HG03520 (cell line): Measurements from ENCODE around the gene CSTPP1.

Experiments used
- ATAC-seq: cut with Tn5 transposase; IDR thresholded peaks from one replicate; pipeline ENCODE4 v1.9.1; 2021; ENCODE audit warnings: mild to moderate bottlenecking, moderate library complexity; ENCODE audit not compliant: unreplicated experiment

The CSTPP1 gene

DNA sequence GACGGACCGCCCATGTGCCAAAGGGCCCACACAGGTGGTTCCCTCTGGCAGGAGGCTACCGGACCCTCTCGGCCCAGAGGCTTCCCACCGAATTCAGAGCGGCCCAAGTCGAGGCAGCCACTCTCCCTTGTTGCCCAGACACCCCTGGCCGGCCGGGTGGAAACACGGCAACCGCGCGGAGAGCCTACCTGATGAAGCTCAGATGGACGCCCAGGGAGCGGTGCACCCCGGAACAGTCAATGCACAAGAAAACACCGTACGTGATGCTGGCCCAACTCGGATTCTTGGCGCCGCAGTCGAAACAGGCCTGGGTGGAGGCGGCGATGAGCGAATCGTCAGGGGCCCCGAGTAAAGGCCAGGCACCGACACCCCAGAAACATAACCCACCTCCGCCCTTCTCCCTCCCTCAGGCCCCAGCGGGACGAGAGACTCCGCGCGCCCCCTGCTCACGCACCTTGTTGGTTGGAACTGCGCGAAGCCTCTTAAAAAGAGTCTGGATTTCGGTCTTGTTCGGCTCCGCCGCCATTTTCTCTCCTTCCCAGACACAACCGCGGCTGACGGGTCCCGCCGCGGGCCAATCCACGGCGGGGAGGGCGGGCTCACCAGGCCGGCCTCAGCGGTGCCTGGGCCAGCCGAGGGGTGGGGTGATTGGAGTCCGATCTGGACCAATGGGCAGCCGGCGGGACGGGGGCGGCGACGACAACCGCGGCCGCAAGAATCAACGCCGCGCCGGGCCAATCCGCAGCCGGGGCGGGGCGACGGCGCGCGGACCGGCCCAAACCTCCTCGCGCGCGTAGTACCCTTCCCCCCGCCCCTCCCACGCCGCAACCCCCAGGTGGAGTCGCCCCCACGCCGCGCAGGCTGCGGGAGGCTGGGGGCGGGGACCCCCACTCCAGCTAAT, 240.0 kb downstream of the CSTPP1 start, which contains the start of gene ARFGAP2:
ARFGAP2 (minus strand) TSS at position 552 of the 901 bp plus-strand sequence; CDS start at position 526, 26 bp downstream.
- ATAC-seq, result peak; percentile 85

DNA sequence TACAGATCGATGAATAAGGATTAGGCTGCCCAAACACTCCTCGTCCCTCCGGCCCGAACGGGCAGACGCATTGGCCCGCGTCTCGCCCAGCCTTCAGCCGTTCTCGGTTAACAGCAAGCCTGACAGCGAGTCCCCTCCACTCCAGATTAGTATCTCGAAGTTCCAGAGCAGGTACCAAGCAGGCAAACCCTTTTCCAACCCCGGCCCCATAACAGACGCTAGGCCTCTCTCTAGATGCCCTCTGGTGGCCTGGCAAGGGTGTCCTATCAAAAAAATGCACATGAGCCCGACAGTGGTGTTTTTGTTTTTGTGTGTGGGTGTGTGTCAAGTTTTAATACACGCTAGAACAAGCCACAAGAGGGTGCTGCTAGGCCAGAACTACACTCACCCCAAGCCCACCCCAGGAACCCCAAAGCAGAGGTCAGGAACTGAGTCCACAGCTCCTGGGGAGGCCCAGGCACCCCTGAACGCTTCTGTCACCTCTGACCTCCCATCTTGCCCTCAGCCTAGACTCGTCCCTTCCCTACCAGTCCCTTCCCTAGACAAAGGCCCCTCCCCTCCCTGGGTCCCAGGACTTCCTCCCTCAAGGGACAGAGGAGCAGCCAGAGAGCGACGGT, 240.8 kb downstream of the CSTPP1 start:
- ATAC-seq, result peak; percentile 44

DNA sequence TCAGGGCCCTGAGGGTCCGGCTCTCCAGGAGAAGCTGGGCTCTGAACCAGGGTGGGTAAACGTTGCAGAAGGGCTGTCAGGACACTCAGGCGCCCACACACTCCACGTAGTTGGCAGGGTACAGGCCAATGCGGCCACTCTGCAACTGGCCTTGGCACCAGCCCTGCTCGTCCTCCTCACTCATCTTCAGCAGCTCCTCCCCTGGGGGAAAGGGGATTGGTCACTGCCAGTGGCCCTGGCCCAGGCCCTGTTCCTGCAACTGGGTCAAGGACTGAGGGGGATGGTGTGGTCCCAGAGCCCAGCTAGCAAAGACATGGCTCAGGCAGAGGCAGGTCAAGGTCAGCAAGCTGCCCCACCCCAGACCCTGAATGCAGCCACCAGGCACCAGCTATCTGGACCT, 241.3 kb downstream of the CSTPP1 start:
- ATAC-seq, result no peak

DNA sequence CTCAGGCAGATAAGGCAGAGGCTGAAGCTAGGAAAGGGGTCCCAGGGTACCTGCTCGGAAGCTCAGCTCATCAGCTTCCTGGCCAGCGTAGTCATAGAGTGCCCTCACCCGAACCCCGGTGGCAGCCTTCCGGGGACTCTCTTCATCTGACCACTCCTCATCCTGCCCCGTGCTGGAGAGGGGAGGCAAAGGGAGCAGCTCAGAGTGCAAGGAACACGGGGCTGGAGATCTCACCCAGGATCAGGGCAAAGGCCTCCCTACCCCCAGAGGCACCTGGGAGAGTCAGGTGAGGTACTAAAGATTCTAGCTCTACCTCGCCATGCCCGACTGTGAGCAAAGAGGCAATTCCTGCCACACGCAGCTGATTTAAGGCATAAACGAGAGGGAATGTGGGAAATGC, 241.8 kb downstream of the CSTPP1 start:
- no peak for ATAC-seq

DNA sequence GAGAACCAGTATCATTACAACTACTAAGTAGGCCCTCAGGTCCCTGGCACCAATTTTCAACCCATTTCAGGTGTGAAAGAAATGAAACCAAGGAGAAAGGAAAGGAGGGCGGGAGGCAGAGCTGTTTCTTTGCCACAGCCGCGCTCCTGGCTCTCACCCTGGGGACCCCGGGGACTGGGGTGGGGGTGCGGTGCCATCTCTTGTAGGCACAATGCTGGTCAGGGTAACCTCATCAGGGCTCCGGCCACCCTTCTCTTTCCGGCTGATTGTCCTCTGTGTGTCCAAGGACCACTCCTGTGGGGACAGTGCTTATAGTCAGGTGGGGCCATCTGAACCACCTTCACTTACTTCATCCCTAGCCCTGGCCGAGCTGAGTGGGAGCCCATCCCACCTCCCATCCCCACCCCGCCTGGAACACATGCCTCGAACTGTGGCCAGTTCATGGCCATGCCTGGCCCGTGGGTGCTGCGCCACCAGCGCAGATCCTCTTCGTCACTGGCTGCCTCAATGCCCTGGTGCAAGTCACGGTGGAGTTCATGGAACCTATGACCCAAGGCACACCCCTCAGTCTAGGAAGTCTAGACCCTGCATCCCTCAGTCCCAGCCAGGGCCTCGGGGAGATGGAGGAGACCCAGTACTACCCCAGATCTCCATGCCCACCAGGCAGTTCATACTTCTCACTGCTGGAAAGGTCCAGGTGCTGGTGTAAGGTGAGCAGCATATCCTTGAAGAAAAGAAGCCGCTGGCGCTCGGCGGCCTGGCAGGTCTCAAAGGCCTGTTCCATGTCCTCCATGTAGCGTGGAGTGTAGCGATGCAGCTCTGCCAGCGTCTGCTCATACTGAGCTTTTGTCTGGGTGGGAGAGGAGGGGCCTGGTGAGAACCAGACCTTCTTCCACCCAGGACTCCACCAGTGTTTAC, 242.4 kb downstream of the CSTPP1 start:
- ATAC-seq, result no peak

DNA sequence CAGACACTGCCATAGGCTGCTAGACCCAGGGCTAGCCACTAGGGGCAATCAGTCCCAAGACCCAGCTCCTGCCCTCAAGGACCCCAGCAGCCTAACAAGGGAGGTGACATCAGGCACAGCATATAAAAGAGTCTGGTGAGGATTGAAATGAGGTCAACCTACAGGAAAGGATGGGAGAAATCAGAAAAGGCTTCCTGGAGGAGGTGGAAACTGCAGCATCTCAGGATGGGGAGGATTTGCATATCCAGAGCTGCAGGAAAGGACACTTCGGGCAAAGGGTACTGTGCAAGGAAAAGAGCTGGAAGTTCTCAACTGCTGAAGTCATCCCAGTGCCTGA, 243.1 kb downstream of the CSTPP1 start:
- no peak for ATAC-seq

DNA sequence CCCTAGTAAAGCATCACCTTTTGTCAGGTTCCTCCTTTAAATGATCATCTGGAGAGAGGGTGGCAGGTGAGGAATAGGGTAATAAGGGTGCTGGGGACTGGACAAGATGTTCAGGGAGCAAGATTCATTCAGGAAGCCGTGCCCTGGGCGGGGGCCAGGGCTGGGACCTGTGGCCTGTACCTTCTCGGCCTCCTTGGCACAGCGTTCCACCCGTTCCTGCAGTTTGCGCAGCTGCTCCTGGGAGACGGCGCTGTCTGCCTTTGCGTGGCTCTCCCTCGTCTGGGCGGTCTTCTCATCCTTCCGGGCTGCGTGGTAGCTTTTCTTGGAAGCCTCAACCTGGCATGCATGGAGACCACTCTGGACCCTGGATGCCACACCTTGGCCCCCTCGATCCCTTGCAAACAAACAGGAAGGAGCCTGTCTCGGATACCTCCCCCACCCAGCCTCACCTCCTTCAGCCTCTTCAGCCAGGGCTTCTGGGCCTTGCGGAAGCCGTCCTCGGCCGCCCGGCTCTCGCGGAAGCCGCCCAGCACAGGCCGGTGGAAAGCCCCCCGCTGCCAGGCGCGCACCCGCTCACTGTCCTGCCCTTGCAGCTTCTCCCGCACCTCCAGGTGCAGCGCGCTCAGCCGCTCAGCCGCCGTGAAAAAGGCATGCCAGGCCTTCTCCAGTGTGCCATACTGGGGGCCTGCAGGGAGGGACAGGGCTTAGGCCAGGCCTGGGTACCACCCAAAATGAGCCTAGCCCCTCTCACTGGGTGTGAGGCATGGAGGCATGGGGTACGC, 243.6 kb downstream of the CSTPP1 start:
- ATAC-seq, result no peak

DNA sequence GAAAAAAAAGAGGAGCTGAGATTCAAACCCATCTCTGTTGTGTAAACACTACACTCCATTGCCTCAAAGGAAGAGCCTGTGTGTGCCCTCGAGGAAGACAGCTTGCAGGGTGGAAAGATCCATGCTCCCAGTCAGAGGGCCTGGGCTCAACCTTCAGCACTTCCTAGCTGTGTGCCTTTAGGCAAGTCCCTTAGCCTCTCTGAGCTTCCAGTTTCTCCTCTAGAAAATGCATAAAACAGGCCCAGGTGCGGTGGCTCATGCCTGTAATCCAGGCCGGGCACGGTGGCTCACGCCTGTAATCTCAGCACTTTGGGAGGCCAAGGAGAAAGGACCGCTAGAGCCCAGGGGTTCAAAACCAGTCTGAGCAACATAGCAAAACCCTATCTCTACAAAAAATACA, 244.7 kb downstream of the CSTPP1 start:
- no peak for ATAC-seq

DNA sequence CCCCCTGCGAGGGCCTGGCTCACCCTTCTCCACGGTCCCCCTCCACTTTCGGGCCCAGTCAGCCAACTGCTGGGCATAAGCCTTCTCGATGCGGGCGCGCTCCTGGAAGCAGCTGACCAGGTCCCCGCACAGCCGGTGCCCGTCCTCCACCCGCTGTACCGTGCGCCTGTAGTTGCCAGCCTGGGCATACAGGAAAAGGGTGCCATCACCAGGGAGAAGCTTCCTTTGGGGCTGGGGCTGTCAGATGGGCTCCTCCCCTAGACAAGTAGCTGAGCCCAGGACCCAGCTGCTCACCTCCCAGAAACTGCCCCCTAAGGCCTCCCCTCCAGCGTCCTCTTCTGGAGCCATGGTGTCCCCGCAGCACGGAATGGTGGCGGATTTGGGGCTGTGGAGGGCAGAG, 245.8 kb downstream of the CSTPP1 start:
- ATAC-seq, result no peak

DNA sequence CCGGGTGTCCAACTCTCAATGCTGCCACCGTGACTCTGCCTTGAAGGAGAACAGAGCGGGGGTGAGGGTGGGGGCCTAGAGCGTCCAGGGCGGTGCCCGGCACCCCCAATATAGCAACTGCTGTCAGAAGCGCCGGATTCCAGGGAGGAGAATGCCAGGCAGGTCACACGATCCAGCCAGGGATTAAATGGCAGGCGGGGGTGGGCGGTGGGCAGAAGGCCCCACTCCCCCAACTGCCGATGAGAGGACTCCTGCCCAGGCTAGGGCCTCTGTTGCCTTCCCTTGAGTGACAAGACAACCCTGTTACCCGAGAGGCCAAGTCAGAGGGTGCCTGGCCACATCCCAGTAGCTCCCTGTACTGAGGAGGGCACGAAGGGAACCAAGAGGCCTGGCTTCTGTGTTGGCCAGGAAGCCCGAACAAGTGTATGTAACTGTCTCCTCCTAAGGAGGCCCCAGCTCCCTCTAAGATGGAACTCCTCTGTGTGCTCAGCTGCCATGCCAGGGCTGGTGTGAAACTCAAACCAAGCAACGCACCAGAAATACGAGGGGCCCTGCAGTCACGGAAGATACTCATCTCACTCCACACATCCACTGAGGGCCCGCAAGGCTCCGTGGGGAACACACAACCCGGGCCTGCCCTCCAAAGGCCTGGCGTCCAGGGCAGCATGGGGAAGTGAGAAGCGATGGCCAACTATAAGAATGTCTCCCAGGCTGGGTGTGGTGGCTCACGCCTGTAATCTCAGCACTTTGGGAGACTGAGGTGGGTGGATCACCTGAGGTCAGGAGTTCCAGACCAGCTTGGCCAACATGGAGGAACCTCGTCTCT, 246.7 kb downstream of the CSTPP1 start:
- ATAC-seq, result no peak

DNA sequence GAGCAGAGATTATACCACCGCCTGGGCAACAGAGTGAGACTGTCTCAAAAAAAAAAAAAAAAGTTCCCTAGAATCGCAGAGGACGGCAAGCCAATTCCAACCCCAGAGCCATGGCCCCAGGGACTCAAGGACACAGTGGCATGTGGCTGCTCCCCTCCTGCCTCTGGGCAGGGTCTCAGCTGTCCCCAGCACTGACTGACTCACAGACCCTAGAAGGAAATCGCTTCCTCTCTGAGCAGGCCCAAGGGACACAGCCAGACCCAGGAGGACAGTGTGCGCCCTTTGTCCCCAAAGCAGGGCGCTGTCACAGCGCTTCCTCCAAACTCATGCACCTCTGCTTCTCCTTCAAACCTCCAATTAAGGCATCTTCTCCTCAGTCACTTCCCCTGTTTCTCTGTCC, 247.4 kb downstream of the CSTPP1 start:
- ATAC-seq, result no peak

DNA sequence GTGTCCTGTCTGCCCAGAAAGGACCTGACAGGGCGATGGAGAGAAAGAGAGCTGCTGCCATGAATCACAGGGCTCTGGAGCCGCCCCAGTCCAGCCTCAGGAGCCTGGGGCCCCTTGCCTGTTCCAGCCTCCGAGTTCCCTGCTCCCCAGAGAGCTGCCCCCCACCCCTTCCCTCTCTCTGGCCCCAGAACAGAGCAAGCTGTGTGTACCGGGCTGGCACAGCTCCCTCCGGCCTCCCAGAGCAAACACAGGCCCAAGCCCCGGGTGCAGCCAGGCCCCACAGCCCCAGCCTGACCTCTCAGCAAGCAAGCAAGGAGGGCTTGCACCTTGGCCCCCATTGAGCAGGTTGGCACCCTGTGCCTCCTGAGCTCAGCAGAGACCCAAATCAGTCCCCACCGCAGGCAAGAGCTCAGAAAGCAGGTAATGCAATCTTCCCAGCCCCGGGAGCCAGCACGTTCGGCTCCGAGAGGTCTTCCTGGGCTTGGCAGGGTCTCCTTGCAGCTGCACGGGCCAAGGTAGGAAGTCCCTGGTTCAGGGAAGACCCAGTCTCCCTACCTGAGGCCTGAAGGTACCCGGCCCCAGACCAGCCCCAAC, 248.2 kb downstream of the CSTPP1 start:
- ATAC-seq, result no peak

DNA sequence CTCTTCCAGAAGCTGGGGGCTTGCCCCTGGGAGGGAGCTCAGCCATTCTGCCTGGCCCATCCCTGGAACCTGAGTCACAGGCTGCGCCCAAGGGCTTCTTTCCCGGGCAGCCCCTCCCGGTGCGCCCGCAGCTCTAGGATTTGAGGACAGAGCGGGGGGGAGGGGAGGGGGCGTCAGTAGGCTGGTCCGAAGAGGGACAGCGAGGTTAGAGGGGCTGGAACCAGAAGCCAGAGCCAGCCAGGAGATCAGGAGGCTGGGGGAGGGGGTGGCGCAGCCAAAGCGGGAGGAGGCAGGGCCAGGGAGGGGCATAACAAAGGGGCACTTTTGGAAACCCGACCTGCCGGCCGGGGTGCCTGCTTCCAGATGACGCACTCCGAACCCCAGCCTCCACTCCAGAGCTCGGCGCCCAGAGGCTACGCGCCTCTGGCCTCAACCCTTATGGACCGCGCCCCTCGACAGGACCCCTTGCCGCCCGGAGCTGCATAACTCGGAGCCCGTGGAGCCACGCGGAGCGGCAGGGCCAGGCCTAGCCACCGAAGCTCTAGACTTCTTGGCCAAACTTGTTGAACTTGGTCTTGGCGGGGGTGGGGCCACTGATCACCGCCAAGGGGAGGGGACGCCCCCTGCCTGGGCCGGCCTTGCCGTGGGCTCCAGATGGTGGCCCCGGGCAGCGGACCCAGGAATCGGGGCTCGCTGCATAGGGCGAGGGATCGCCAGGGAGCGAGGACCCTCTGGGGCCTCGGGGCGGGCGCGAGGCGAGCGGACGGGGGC, 248.9 kb downstream of the CSTPP1 start:
- no peak for ATAC-seq

DNA sequence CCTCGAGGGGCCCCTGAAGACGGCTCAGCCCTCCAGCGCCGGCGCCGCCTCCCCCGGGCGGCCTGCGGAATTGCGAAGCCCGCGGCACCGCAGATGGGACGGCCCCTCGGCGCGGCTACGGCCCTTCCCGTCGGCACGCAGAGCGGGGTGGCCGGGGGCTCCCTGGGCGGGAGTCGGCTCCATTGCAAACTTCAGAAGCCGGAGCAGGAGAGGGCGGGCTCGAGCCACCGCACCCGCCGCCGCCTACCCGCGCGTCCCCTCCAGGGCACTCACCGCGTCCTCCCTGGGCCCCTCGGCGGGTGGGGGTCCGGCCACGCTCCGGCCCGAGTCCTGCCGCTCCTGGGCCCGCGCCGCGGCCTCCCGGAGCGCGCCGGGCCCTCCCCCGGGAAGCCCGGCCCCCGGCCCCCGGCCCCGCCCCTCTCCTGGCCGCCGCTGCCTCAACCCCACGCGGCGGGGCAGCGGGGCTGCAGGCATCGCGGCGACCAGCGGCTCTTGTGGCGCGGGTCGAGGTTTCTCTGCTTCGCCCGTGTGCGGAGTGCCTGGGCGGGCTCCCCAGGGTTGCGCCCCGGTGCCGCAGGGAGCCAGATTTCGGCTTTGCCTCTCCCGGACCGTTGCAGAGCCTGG, 249.6 kb downstream of the CSTPP1 start, which contains the start of gene PACSIN3:
PACSIN3 (minus strand) TSS at position 359 of the 624 bp plus-strand sequence. CDS start 3,707 bp downstream, outside the sequence.
- ATAC-seq, result no peak

DNA sequence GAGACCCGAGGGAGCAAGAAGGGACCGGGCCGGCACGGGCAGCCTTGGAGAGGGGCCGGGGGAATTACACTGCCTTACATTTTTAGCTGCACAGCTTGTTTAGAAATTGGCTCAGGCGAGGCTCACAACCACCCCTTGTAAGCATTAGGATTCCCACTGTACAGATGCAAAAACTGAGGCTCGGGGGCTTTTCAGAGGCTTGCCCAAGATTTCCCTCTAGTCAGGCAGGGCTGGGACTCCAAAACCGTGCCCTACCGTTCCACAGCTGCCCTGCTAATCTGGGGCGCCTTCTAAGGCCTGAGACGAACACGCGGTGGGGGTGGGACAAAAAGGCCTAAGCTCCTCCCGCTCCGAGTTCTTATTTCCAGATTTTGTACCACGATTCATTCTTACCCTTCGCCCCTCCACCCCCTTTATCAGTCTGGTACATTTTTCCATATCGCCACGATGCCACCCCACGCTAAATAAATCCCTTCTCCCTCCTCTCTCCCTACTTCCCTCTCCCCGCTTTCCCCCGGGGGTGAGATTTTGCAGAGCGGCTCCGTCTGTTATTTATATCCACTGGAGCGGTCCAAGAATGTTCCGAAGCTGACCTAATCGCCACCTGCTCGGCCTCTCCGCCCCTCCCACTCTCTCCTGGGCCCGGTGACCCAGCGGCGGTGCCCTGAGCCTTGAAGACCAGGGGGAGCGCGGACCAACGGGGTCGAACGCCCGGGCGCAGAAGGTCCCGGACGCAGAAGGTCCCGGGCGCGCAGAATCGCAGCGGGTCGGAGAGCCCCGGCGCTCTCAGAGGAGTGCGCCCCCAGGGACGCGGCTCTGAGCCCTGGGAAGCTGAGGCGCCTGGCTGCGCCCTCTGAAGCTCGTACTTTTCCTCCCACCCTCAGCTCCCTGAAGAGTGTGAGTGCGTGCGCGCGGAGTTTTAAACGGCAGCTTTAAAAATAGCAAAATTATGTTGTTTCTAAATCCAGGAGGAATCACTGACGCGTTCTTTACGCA, 250.4 kb downstream of the CSTPP1 start:
- no peak for ATAC-seq

DNA sequence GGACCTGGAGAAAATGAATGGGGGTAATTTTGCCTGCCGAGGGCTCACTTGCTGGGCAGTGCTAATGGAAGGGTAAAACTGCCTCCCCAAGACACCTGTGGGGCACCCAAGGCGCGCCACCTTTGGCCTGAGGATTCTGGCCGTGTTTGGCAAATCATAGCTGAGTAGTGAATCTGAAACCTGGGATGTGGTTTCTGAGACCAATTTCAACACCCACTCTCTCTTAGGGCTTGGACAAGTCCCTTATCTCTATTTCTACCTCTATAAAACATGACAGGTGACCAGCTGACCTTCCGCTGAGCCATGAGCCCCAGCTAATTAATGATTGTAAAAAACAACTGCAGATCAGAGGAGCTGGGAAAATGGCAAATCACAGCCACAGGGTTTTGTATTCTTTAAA, 251.2 kb downstream of the CSTPP1 start:
- ATAC-seq, result no peak

DNA sequence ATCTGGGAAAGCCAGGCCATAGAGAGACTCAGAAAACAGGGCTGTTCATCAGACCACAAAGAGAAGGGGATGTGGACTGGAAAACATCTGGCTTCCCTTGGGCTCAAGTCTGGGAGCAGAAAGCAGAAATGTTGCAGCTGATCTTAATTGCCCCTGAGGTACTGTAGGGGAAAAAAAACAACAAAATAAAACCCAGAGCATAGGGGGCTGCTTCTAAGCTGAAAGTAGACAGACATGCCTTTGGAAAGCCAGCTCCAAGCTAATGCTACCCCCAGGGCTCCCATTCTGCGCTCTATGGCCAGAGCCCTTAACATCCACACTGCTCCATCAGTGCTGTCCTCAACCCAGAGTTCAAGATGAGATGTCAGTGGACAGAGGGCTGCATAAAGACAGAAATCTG, 251.7 kb downstream of the CSTPP1 start:
- no peak for ATAC-seq
